ENCODE data around the gene CADM2.

The CADM2 gene

DNA sequence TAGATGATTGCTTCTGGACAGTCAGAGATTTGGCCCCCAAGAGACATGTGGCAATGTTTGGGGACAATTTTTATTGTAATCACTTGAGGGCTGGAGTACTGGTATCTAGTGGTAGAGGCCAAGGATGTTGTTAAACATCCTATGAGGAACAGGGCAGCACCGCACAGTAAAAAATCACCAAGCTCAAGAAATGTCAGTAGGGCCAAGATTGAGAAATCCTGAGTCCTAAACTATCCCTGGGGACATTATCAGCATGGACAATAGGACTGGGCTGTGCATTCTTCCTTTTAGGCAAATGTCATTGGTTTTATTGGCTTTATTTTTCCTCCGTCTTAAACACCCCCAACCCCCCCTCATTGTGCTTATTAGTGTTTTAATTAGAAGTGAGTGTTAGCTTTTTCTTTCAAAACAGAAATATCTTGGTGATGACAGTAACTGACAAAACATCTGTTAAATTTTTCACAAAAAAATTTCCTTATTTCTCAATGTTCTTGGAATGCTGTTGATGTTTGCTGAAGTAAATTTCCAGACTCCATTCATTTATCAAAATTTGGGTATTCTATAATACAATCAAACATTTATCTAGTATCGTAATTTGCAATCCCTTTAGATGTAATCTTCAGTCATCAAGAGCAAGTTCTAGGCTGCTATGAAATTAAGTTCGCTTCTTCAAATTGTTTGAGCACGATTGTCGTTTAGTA lies 1087.8 kb downstream of the CADM2 start:
- no peak for FAIRE-seq

DNA sequence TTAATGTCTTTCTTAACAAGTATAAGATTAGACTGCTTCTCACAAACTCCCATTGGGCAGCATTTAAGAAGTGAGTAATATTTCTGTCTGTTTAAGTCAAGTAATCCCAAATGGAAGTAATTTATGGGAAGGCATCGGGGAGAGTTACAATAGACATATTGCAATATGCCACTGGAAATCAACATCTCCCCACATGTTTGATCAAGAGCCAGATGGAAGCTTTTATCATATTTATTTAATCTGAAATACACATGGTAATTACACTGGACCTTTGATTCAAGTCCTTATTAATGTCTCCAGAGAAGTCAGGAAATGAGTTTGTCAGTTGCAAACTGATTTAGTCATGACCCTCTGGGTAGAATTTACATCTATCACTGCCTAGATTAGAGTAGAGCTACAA lies 1088.4 kb downstream of the CADM2 start:
- no peak for FAIRE-seq

DNA sequence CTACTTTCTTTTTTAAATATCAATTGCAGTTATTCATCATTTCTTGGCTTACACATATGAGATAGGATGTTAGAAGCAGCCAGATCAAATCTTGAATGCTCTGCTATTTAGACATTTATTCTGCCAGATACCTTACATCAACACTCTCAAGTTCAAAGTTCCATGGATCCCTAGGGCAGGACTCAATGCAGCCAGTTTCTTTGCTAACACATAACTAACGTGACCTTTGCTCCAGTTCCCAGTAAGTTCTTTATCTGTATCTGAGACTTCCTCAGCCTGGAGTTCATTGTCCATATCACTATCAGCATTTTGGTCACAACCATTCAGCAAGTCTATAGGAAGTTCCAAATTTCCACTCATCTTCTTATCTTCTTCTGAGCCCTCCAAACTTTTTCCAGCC lies 1092.3 kb downstream of the CADM2 start:
- FAIRE-seq, result no peak

DNA sequence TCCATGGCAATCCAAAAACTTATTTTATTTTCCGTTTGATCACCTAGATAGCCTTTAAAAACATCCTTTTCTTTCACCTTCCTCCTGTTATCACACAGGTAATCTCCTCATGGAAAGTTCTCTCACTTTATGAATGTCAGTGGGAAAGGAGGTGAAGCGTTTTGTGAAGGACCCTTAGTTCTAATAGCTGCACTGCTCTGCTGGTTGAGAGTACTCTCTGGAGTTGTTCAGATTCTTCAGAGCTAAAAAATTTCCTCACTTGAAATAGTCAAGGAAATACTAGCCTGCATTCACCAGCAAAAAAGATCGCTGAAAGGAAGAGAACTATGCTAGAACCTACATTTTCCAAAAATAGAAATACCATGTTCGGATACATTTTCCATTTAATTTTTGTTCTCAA lies 1097.2 kb downstream of the CADM2 start:
- FAIRE-seq, result no peak

DNA sequence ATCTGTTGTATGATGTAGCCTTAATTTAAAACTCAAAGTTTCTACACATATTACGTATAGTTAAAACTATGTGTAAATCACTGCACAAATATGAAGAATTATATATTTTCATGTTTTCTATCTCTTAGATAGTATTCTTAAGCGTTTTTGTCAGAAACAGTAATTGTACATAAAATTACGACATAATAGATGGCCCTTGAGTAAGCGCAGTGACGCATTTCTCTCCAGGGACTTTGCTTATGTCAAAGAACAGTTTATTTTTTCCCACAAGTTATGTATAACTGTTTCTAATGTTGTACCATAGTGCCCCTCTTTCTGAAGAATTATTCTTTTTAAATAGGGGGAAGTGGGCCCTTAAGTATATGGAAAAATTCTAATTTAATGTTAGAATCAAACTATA lies 1098.2 kb downstream of the CADM2 start:
- FAIRE-seq, result no peak

DNA sequence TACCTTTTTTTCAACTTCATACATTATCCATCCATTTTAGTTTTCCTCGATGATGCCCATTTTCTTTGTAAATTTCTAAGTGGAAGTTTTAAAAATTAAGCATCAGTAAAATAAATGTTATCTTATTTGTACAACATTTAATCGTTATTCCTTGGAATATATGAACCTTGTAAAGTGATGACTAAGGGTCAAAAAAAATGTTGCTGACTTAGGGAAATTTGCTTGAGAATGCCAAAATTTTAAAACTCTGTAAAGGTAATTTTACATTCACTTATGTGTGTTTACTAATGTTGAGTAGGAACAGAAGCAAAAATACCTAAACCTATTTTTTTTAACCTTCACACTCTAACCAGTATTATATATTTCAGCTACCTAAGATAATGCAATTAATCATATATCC lies 1115.0 kb downstream of the CADM2 start:
- peak; percentile 65 for FAIRE-seq

DNA sequence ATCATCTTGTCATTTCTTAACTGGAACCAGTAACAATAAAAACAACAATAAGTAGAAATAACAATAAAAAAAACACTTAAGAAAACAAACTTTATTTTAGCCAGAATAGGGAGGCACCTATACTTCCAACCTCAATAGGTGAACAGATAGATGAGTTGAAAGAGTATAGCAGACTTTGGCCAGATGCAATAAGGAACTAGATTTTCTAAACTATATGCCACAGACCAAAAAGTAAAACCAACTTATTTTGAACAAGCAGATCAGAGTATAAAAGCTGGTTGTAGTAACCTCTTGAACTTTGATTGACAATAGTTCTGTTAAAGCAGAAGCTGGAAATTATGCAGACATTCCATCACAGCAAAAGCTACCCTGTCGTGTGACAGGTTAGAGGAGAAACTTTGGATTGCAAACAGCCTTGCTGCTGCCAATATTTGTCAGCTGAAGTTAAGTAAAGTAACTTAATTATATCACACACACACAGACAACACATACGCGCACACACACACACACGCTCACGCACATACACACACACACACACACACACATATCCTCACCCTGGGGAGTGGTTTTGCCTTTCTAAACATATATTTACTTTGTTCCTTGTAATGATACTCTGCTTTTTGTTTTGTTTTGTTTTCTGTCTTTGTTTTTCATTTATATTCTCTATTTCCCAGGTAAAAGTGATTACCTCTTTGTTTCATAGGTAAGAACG lies 1128.5 kb downstream of the CADM2 start:
- no peak for FAIRE-seq

DNA sequence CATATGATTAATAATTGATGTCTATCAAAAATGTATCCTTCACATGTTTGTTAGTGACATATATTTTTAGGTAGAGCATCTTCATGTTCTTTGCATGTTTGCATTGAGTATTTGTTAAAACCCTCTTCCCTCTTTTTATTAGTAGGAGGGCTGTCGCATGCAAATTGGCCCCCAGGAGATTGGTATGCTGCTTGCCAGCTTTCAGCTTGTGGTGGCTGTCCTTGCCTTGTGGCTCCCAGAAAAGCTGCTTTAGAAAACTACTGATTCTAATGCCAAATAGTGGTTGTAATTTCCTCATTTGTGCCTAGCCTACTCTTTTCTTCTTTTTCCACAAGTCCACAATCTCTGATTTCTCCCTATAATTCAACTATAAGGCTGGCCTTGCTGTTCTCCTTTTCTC lies 1145.4 kb downstream of the CADM2 start:
- FAIRE-seq, result no peak

DNA sequence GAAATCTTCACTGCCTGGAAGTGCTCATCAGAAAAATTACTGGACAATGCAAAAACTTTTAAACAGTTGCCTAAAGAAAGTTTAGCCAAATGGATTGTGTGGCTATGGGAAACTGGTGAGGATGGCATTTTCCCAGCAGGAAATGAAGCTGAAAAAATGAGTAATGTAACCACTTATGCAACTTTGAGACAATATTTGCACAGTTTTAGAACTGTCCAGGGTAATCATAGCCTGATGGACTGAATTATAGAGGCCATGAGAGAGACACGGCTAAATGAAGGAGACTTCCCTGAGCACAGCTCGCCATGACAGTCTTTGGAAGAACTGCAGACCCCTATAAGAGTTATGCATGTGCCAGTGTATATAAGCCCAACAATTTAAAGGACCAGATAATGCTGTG lies 1150.6 kb downstream of the CADM2 start:
- no peak for FAIRE-seq

All from A204.1 (cell line).